Forelimb muscle (tissue), 1 donor: ENCODE results near the gene MYOM1. TPM values are rescaled to one million over a fixed set of nuclear protein-coding genes. Genes with fewer than 3 reads are reported as not detected.

Experiments
- DNase-seq: peaks from one replicate; pipeline ENCODE4 v3.0.0-alpha.2; 2013; ENCODE audit warnings: low read depth
- polyA plus RNA-seq: library from polyadenylated mRNA; unstranded; fragments of 120-200 nt; gene quantifications from one replicate; pipeline ENCODE4 v1.2.1, GENCODE V29; 2013; ENCODE audit not compliant: insufficient read length

The MYOM1 gene
- polyA plus RNA-seq, 1 donor: 731 TPM

DNA sequence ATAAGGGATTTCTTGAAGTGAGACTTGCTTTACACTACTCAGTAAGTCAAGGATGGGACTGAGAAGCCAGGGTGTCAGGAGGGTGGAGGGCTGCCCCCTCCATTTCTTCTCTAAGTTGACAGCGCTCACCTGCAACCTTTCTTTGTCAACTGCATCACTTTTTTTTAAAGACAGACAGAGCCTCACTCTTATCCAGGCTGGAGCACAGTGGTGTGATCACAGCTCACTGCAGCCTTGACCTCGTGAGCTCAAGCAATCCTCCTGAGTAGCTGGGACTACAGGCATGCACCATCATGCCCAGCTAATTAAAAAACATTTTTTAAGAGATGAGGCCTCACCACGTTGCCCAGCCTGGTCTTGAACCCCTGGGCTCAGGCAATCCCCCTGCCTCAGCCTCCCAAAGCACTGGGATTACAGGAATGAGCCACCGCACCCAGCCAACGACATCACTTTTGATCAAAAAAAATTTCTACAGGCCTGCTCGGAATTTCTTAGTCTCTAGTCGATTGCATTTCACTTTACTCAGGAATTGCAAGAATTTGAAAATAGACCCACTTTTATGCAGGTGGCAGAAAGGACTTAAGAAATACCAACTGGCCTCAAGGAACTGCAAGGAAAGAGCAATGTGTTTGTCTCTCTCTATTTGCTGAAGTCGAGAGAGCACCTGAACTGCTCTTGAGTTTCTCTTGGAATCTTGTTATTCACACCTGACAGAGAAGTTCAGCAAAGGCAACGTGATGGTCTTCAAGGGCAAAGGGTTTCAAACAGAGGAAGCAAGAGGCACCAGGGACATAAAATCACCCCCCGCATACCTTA lies 101.4 kb downstream of the MYOM1 start:
- DNase-seq: no peak

DNA sequence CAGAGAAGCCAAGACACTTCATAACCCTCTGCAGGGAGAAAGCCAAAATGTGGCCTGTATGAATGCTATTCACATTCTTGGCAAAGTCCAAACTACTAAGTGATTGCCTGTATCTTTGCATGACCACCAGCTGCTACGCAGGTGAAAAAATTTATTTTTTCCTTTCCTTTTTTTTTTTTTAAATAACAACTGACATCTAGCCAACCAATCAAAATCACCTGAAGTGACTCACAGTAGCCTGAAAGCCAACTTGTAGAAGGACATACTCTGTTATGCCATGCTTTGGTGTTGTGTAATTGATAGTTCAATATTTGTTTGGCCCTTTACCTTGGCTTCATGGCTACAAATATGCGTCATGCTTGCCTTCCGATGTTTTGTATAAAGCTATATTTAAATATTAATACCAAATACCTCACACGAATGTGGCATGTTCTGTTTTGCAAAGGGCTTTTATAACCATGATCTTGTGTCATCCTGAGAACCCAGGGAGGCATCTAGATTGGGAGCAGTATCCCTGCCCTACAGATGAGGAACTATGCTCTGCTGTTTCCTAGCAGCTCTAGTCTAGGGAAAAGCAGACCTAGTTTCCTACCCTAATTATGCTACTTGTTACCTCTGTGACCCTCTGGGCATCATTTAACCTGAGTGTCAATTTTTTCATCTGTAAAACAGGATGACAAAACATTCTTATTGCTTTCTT lies 102.1 kb downstream of the MYOM1 start:
- DNase-seq: no peak

DNA sequence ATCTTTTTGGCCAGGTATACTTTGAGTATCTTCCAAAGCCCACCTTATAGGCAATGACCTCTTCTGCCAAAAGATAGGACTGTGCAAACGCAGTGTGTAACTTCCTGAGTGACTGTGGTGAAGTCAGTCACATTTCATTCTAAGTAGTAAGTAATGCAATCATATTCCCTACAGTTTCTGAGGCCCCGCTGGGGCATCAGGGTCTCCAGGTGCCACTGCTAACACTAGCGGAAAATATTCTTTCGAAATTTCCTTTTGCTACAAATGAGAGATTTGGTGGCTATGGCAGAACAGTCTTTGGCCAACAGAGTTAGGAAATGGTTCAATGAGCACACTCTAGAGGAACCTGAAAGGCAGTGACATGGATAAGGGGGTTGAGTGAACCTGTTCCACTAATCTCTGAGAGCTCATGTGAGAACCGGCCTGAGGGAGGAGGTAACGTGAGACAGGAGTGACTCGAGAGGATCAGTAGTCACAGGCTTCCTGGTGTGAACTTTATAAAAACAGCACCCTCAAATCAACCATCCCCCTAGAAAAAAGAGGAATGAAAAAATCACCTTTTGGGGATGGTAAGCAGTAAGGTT lies 104.2 kb downstream of the MYOM1 start:
- DNase-seq: no peak

DNA sequence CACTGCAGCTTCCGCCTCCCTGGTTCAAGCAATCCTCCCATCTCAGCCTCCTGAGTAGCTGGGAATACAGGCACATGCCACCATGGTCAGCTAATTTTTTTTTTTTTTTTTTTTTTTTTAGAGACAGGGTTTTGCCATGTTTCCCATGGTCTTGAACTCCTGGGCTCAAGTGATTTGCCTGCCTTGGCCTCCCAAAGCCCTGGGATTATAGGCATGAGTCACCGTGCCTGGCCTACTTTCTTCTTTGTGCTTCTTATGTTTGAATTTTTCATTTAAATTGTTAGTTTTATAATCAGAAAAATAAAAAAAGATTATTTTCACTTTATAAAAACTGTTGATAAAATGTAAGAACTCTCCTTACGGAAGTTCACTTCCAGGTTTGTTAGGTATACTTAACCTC lies 105.3 kb downstream of the MYOM1 start:
- DNase-seq: no peak

DNA sequence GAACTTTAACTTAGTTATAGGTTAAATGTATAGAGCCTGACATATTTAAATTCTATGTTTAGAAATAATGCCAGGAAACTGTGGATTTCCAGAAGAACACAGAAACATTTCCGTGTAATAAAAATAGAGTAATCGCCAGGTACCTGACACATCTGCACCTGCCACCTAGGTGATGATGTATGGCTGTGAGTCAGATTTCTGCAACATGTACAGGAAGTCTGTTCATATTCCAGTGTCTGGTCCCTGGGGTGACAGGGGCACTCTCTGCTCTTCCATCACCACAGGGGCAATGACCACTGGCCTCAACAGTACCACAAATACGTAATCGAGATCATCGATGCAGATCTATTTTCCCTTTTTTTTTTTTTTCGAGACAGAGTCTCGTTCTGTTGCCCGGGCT lies 105.7 kb downstream of the MYOM1 start:
- no peak for DNase-seq

DNA sequence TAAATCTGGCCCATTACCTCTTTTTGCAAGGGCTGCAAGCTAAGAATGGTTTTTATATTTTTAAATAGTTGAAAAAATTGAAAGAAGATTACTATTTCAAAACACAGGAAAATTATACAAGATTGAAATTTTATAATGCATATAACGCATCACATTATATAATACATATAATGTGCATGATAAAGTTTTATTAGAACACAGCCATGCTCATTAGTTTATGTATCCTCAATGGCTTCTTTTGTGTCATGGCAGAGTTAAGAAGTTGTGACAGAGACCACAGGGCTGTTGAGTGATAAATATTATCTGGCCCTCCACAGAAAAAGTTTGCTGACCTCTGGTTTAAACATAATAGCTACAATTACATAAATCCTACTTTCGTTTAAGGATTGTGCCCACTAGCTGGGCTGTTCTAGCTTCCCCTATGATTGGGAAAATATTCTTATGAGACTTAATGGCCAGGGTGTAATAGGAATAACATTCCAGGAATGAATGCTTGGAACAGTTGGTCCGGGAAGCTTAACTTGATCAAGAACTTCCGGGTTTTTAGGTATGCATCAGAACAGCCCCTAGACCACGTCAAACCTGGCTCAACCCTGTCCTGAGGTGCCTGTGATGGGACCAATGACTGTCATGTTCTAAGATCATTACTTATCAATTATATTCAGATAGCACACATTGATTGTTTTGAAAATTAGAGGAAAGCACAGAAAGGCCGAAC lies 108.1 kb downstream of the MYOM1 start:
- no peak for DNase-seq

DNA sequence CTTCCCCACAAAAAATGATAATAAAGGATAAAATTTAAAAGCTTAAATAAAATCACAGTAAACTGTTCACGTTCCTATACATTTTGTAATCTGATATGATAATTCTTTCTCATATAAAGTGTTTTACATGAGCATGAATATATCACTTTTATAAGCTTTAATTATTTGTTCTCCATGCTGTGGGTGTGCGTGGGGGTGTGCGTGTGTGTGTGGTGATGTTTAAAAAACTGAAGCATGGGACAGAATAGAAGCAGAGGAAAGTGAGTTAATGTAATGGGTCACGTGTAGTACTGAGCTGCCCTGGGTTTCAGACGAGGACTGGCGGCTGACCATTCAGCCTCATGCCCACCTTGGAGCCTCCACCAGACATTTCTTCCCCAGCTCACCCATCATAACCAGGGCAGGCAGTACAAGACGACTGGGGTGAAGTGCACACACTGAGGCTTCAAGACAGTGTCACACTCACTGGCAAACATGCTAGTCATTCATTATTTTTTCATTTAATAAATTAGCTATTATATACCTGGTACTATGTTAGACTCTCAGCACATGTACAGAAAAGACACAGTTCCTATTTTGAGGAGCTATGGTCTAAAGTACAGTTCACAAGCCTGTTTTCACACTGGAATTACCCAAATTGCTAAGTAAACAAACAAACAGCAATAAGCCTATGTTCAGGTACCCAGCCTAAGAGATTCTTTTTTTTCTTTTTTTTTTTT lies 109.6 kb downstream of the MYOM1 start:
- no peak for DNase-seq

DNA sequence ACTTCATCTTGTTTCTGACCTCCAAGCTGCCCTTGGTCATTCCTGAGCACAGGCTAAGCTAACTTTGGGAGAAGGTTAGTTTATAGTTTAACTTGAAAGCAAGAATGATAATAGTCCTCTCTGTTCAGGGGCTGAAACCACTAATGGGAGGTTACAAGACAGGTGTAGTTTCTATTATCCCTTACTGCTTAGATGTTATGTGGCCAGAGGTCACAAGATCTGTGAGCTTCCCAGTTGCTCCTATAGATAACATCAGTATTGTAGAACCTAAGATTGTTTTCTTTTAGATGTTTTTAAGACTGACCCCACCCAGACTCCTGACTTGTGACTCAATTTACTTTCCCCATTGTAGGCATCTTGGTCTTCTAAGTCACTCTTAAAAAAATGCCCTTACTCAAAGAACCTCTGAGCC lies 112.0 kb downstream of the MYOM1 start:
- no peak for DNase-seq

DNA sequence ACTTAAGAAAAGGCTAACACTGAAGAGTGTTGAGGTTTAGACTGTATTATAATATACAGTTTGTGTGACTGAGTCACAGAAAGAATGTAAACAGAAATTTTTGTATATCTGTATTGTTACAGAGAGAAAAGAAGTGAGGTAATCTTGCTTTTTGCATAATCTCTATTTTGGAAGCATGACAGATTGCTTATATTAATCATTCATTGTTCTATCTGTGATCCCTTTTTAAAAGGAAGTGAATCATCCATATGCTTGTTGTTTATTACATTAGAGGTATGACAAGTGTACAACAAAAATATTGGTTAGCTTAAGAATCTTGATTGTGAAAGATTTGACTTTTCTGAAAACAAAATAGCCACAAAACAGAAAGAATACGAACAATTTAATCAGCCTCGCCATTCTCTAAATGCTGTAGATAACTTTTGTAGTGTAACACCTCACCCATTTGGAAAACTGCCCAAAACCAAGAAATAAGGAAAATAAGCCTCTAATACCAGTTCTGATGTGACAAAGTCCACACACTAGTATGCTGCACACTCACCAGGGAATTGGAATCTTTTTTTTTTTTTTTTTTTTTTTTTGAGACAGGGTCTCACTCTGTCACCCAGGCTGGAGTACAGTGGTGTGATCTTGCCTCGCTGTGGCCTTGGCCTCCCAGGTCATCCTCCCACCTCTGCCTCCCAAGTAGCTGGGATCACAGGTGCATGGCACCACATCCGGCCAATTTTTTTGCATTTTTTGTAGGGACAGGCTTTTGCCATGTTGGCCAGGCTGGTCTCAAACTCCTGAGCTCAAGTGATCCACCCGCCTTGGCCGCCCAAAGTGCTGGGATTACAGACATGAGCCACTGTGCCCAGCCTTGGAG lies 115.3 kb downstream of the MYOM1 start:
- DNase-seq: no peak

DNA sequence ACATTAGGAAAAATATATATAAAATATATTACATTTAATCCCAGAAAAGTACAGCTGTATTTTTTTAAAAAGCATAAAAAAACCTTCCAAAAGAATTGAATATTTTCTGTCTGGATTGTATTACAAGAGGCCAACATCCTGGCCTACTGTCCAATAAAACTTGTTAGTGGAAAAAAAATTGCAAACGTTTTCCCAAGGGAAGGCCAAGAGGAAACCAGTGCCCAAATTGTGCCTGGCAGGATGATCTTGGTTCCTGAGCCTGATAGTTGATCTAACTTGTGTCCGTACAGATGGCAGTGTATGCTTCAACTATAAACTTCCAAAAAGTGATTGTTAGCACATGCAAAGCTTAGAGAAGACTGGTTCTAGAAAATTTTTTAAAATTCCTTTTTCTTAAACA lies 116.2 kb downstream of the MYOM1 start:
- no peak for DNase-seq

DNA sequence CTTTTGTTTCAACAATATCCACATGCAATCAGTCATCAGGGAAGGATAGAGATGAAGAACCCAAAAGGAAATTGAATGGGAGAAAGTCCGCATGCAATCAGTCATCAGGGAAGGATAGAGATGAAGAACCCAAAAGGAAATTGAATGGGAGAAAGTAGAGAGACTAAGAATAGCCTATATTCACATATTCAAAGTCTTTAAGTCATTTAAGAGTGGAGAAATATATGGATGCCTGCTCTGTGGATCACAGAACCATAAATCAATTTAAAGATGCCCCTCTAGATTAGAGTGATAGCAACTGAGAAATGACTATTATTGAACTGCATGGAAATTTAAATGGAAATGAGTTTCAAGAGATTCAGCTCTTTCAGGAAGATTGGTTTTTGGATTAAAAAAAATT lies 116.8 kb downstream of the MYOM1 start:
- no peak for DNase-seq

DNA sequence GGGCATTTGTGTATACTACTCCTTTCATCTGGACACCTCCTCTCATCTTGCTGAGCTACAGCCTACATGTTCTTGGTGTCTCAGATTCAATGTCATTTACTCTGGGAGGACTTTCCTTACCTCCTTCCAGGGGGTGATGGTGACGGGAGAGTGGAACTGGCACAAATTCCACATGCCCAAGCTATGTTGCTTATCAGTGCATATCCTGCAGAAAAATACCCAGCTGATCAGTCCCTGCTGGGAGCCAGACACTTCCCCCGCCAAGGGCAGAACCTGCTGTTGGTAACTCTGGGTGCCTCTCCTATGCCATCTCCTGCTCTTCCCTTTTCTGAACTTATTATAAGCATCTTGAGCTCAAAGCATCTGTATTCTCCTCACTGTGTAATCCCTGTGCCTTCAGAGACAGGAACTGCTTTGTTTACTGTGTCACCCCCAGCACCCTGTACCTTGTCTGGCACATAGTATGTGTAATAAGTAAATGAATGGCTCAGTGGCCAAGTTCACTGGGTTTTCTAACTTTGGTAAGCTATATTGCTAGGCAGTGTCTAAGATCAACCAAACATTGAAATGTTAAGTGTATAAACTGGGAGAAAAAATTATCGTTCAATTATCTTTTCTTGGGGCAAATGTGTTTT lies 119.2 kb downstream of the MYOM1 start:
- no peak for DNase-seq

DNA sequence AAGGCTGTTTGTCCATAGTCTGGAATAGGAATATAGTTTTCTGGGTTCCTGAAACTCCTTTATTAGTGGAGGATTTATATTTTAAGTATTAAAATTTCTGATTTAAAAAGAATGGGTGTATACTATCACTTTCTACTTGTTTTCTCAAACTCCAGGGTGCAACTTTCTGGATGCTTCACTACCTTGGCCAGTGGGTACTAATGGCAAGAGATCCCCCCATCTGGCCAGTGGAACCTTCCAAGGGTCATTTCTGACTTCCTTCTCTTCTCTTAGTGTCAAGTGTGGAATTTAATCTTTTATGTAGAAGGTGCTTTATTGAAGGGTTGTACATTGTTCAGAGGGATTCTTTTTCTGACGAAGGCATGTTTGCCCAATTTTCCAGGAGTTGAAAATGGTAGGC lies 120.4 kb downstream of the MYOM1 start:
- DNase-seq: no peak

DNA sequence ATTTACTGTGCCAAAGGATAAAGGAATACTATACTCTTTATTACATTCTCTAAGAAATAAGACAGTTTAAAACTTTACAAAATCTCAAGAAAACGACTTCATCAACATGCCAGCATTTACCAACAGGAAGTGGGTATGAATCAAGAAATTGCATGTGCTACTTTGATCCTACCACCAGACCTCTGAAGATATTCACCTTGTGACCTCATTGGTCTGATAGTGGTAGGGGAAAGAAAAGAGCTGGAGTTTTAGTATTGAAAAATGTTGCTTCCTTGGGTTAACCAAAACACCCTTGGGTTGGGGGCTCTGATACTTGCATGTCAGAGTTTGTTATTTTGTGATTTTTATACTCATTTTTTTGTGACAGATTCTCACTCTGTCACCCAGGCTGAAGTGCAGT lies 122.7 kb downstream of the MYOM1 start:
- DNase-seq: no peak

DNA sequence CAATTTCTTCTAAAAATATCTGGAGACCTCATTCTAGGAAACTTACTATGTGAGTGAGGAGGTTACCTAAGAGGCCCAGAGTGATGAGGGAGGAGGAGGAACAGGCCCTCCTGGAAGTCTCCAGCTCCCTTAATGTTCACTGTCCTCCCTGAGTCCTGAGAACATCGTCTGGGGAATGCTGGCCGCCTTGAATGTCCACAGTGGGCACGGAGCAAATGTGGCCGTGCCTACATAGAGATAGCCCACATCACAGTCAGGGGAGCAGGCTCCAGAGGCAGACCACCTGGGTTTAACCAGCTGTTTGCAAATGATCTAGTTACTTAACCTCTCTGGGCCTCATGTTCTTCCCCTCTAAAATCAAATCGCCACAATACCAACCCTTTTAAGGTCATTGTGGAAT lies 123.8 kb downstream of the MYOM1 start:
- DNase-seq: no peak

DNA sequence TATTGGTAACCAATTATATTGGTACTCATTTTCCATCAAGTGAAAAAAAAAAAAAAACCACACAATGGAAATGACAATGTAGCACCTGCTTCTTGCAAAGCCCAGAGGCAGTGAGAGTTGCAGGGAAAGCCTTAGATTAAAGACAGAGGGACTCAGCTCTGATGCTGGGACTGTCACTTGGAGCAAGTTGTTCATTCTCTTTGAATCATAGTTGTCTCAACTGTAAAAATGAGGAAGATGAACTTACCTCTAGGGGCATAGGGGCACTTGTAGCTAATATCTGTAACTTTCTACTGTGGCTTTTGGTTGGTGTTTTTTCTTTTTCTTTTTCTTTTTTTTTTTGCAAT lies 125.5 kb downstream of the MYOM1 start:
- no peak for DNase-seq

DNA sequence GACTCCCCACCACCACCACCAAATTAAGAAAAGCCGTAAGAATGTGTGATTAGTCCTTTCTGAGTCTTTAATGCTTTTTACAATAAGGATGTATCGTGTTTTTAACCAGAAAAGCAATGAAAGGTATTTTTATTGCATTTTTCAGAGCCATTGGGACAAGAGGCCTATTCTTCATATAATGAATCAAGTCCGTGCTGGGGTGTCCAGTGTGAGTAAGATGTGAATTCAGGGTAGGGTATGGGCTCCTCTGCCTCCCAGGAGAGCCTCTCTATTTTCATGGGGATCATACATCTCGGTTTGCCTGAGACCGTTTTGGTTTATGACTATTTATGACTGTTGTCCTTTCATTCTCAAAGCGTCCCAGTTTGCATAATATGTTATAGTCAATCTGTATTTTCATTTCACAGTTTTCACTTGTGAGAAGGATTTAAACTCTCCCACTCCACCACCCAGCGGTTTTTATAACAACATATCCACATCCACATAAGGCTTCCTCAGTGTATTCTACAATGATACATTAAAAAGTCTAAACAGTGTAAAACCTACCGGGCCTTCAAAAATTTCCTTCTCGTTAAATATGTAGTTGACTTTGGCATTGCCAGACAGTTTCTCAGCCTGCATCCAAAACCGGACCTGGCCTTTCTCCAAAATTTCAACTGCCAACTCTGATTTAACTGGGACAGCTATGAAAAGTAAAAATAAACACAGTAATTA lies 126.0 kb downstream of the MYOM1 start:
- no peak for DNase-seq

DNA sequence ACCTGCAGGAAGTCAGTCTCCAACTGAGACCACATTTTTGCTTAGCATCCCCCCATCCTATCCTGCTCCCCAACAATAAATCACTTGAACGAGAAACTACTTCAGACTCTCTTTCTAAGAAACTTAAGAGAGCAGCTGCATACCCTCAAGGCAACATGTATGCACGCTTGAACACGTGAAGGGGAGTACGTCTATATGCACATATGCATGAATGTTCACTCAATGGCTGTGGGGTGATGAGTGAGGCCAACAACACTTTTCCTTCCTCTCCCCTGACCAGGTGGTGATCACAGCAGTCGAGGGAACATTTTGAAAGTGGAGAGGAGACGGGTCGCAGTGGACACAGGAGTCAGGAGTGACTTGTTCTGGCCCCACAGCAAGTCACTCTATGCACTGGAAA lies 127.0 kb downstream of the MYOM1 start:
- no peak for DNase-seq

DNA sequence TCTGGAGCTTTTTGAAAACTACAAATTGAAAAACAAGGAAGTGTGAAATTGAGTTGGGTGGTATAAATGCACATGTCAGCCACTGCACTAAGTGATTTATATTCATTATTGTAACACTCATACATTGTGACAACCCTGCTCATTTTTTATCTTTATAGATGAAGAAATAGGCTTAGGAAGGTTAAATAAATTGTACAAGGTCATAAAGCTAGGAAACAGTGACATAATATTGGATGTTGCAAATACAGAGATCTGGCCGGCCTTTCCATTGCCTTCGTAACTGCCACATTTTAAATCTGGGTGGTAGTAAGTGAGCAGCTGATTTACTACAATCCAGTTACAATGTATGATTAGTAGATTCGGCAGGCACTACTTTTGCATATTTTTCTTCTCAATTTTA lies 130.2 kb downstream of the MYOM1 start:
- no peak for DNase-seq

DNA sequence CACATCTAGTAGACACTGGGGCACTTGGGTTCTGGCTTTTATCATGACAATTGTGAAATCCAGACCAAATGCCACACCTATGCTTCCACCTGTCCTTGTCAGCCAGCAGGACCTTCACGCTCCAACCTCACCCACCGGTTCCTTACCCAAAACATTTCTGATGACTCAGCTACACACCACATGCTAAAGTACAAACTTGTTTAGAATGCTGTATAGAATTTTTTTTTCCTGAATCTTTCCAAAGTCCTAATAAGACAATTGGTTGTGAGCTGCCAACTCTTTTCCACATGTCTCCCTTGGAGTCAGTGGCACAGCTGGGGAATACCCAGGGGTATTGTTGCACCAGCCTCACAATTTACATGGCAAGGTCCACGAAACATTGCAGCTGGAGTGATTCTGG lies 131.3 kb downstream of the MYOM1 start:
- no peak for DNase-seq
